Gastroesophageal sphincter (tissue), 3 donors: ENCODE data around the gene RANBP10.

ENCODE experiments used
- EP300 ChIP-seq: sonication (generic); formaldehyde crosslinking; IDR thresholded peaks from one replicate; pipeline ENCODE4 v1.6.1; 2017; ENCODE audit warnings: antibody characterized with exemption, mild to moderate bottlenecking
- POLR2A ChIP-seq, 2 donors: fragments of 450-650 bp; IDR thresholded peaks; one replicate each; pipeline ENCODE4 v1.6.1; 2017; ENCODE audit warnings: antibody characterized with exemption in 2 of 2, mild to moderate bottlenecking in 2 of 2, moderate library complexity in 1 of 2
- POLR2AphosphoS5 ChIP-seq: sonication (generic); formaldehyde crosslinking; IDR thresholded peaks from one replicate; pipeline ENCODE4 v1.6.1; 2017; ENCODE audit warnings: antibody characterized with exemption
- TF ChIP-seq, protein P1 (sequence below), 4 experiments: fragments of 200-600 bp in 2 of 4; fragments of 450-650 bp in 2 of 4; sonication (generic) in 1 of 4; IDR thresholded peaks; one replicate each; pipeline ENCODE4 v1.5.1; 2017 to 2019; ENCODE audit warnings: antibody characterized with exemption in 4 of 4, mild to moderate bottlenecking in 2 of 4, moderate library complexity in 2 of 4

- no peak for TF ChIP-seq POLR2A (IDR thresholded peaks at IDR 0.05)
- TF ChIP-seq, protein P1, sequence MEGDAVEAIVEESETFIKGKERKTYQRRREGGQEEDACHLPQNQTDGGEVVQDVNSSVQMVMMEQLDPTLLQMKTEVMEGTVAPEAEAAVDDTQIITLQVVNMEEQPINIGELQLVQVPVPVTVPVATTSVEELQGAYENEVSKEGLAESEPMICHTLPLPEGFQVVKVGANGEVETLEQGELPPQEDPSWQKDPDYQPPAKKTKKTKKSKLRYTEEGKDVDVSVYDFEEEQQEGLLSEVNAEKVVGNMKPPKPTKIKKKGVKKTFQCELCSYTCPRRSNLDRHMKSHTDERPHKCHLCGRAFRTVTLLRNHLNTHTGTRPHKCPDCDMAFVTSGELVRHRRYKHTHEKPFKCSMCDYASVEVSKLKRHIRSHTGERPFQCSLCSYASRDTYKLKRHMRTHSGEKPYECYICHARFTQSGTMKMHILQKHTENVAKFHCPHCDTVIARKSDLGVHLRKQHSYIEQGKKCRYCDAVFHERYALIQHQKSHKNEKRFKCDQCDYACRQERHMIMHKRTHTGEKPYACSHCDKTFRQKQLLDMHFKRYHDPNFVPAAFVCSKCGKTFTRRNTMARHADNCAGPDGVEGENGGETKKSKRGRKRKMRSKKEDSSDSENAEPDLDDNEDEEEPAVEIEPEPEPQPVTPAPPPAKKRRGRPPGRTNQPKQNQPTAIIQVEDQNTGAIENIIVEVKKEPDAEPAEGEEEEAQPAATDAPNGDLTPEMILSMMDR (IDR thresholded peaks at IDR 0.05): no peak
- no peak for TF ChIP-seq POLR2AphosphoS5
- TF ChIP-seq EP300: no peak
Observed at GRCh38 chr16:67679935-67680897, 126.1 kb downstream of the RANBP10 start.
